ENCODE data around the gene TIPIN. TPM values are rescaled to one million over a fixed set of nuclear protein-coding genes. Genes with fewer than 3 reads are reported as not detected.

The TIPIN gene
- polyA plus RNA-seq, 10 donors = 8.4 to 14.3 (median 12.0) TPM

Other genes with a start within 250 kb of the TIPIN start
- under 1 TPM; 0.06 to 0.57 (median 0.35) TPM for gene MEGF11, start 102.9 kb downstream of the TIPIN start, polyA plus RNA-seq (ENCODE audit: insufficient read length in 10 of 10)
- gene DIS3L, start 63.1 kb downstream of the TIPIN start, polyA plus RNA-seq (ENCODE audit: insufficient read length in 10 of 10) = 10 to 100 TPM; 21.8 to 40.7 (median 31.3) TPM
- gene MAP2K1, start 30.2 kb upstream of the TIPIN start, polyA plus RNA-seq (ENCODE audit: insufficient read length in 10 of 10) = 100 to 1,000 TPM in 8 of 10 donors, 10 to 100 TPM in 2; 95.5 to 148 (median 118) TPM
- 10 to 100 TPM; 31.4 to 43.2 (median 35.5) TPM for gene SNAPC5, start 141.1 kb upstream of the TIPIN start, polyA plus RNA-seq (ENCODE audit: insufficient read length in 10 of 10)
- gene RPL4, start 148.2 kb upstream of the TIPIN start, polyA plus RNA-seq (ENCODE audit: insufficient read length in 10 of 10) = 1,000 to 10,000 TPM; 5,006 to 6,467 (median 5,868) TPM
- 10 to 100 TPM; 12.0 to 22.6 (median 17.5) TPM for gene ZWILCH, start 148.6 kb upstream of the TIPIN start, polyA plus RNA-seq (ENCODE audit: insufficient read length in 10 of 10)
- gene LCTL, start 209.3 kb upstream of the TIPIN start, polyA plus RNA-seq (ENCODE audit: insufficient read length in 10 of 10) = under 1 TPM; 0.07 to 0.32 (median 0.17) TPM

Measured in muscle of back (tissue), 10 donors.